CMK (cell line): ENCODE measurements around the gene BPIFA2.
"Not testable (repeated sequence)": the region's sequence is repeated elsewhere in the genome, so short reads cannot be mapped to it uniquely, and the experiment has no call there.

Experiments
- DNase-seq: peaks from one replicate; pipeline ENCODE4 v3.0.0-alpha.2; 2010; ENCODE audit warnings: low read depth

The BPIFA2 gene, protein sequence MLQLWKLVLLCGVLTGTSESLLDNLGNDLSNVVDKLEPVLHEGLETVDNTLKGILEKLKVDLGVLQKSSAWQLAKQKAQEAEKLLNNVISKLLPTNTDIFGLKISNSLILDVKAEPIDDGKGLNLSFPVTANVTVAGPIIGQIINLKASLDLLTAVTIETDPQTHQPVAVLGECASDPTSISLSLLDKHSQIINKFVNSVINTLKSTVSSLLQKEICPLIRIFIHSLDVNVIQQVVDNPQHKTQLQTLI

DNA sequence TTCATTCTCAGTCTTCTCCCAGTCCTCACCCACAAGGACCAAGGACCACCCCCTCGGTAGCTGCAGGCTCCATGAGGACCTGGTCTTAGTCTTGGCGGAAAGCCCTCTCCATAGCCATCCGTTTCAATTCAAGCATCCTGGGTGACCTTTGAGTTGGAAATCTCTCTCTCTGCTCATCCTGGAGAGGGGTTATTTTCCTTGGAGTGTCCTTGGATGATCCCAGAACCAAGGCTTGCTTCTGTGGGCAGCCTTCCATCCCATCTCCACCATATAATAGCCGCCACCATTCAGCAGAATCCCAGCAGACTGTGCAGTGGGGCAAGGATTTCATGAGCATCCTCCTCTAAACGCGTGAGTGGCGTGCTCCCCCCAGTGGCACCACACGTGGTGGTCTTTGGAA lies at the start of gene BPIFA2:
Gene BPIFA2 (plus strand): TSS at position 301 of the 400 bp plus-strand sequence. CDS start 987 bp downstream, outside the sequence.
- DNase-seq, result no peak

DNA sequence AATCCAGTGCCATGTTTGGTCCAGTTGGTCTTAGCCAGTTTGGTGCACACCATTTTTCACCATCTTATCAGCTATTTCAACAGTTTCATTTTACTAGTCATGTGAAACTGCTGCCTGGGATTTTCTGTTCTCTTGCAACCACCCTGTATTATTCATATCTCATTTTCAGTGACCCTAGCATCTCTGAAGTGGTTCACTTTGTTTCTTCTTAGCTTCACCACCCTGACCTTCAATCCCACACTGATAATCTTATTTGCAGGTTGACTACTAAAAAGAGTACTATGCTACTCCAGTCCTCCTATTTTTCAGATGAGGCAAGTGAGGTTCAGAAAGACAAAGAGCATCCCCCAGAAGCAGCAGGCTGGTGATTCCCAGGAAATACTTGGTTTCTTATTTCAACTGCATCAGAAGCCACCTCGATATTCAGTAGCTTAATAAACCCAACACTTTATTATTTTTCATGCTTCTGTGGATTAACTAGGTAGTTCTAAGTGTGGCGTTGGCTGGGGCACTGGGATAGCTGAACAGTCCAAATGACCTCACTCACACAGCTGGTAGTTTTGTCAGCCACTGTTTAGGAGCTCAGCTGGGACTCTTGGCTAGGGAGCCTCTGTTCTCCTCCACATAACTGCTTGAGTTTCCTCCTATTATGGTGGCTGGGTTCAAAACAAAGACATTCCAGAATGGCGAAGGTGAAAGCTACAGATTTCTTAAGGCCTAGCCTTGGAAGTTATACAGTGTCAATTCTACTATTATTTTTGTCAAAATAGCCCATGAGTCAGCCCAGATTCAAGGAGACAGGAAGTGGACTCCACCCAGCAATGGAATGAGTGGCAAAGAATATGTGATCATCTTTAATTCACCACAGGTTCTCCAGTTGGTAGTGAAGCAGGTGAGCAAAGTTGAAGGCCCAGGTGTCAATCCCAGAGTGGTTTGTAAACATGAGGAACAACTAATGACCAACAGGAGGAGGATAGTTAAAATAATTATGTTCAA lies 47.9 kb upstream of the BPIFA2 start:
- DNase-seq, result no peak

DNA sequence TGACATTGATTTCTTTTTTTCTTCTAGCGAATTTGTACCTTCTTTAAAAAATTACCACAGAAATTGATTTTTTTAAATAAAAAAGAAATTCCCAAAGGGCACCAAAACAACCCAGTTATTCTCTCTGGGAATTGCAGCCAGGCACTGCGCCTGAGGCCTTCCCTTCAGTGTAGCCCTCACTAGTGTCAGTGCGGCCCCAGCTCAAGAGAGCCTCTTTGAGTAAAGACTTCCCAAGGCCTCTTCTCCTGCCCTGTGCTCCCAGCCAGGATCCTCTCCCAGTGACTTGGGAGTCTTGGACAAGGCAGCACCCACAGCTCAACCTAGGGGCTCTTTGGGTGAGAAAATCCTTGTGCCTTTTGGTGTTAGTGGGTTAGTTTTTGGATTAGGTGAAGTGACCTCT lies 47.0 kb upstream of the BPIFA2 start:
- DNase-seq, result no peak

DNA sequence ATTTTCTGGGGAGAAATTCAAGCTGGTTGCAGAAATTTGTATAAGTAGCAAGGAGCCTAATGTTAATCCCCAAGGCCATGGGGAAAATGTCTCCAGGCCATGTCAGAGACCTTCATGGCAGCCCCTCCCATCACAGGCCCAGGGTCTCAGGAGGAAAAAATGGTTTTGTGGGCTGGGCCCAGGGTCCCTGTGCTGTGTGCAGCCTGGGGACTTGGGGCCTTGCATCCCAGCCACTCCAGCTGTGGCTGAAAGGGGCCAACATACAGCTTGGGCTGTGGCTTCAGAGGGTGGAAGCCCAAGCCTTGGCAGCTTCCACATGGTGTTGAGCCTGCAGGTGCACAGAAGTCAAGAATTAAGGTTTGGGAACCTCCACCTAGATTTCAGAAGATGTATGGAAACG lies 45.7 kb upstream of the BPIFA2 start:
- DNase-seq, result not testable (repeated sequence)

DNA sequence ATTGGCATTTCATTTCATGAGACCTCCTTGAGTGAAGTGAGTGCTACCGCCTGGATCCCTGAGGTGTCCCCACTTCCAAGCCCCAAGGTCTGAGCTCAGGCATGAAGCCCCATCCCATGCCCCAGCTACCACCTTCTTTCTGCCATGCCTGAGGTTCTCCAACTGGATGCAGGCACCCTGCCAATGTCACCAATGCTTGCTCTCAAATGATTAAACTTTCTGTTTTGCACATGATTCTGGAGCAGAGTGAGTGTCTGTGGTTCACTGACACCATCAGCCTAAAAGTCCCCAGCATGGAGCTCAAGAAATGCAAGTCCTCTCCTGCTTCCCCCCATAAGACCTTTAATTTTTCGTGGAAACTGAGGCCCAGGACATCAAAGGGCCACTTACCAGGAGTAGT lies 43.7 kb upstream of the BPIFA2 start:
- DNase-seq, result no peak

DNA sequence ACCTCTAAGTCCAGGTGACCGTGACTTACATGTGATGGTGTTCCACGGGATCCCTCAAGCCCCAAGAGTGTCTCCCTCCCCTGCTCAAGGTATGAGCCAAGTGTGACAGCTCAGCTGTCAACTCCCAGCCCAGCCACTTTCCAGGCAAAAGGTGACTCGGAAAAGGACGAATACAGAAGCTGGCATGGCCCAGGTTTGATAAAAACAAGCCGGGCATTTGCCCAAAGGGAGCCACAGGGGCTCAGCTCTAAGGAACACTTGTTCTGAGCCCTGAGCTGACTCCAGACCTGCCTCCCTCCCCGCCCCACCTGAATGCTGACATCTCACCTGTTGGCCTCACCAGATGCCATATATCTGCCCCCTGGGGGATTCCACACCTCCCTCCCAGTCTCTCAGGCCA lies 43.0 kb upstream of the BPIFA2 start:
- no peak for DNase-seq

DNA sequence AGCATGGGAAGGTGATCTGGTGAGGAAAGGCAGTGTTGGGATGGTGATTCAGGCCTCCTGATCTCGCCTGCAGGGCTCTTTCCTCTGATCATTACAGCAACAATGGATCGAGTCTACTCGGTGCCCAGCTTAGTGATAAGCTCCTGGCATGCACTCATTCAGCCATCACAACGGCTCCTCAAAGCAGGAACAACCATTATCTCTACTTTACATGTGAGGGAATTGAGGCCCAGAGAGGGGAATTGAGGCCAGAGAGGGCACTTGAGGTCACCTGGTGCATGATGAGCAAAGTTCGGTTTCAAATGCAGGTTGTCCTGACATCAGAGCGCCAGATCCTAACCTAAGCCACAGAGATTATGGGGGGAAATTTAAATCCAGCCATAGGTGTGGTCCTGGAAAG lies 42.0 kb upstream of the BPIFA2 start:
- DNase-seq, result no peak

DNA sequence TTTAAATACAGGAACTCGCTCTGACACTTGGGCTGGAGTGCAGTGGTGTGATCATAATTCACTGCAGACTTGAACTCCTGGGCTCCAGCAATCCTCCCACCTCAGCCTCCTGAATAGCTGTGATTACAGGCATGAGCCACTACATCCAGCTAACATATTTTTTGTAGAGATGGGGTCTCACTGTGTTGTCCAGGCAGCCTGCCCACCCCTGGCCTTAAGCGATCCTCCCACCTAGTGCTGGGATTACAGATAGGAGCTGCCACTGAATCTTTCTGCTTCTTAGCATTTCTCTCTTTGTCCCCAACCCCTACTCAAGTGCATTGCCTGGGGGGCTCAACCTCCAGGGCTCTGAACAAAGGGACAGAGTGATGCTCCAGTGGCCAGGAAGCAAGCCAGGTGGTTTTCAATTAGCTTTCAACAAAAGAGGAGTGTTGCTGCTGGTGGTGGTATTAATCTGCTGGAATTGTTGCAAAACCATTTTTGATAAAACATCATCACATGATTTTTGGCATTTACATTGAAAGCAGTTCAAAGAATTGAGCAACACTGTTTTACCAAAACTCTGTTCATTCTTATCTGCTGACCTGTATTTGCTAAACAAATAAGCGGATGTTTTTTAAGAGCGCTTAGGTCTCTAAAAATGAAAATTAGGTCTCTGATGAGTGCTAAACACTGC lies 40.4 kb upstream of the BPIFA2 start:
- DNase-seq, result no peak

DNA sequence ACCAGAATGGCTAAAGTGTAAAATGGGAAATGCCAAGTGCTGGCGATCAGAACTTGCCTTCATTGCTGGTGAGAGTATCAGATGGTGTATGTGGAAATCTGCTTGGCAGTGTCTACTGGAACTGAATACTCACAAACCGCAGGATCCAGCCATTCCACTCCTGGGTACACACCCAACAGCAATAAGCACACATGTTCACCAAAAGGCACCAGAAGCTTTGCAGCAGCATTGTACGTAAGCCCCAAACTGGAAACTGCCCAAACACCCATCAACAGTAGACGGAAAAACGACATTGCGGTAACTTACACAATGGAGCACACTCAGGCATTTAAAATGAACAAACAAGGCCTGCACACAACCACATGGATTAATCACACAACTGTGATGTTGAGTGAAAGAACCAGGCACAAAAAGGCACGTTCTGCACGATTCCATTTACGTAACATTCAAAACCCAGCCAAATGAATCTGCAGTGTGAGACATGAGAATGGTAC lies 37.3 kb upstream of the BPIFA2 start:
- no peak for DNase-seq

DNA sequence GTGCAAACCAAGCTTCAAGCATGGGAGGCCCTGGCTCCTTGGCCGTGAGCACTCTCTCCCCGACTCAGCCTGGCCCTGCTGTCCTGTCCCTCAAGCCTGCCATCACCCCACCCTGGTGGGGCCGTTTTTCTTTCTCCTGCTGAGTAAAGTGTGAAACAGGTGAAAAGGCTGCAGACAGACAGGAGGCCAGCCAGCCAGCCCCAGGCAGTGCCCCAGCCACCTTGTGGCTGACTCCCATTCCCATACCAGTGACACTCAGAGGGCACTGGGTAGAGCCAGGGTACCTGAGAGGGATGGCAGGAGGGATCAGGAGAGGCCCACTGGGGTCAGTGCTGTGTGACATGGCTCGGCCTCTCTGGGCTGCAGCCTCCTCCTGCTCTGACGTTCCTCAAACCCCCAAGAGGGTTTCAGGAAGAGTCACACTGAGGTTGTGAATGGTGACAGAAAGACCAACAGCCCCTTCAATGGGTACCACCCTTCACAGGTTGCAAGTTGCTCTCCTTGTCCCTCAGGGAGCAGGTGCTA lies 35.9 kb upstream of the BPIFA2 start:
- no peak for DNase-seq

DNA sequence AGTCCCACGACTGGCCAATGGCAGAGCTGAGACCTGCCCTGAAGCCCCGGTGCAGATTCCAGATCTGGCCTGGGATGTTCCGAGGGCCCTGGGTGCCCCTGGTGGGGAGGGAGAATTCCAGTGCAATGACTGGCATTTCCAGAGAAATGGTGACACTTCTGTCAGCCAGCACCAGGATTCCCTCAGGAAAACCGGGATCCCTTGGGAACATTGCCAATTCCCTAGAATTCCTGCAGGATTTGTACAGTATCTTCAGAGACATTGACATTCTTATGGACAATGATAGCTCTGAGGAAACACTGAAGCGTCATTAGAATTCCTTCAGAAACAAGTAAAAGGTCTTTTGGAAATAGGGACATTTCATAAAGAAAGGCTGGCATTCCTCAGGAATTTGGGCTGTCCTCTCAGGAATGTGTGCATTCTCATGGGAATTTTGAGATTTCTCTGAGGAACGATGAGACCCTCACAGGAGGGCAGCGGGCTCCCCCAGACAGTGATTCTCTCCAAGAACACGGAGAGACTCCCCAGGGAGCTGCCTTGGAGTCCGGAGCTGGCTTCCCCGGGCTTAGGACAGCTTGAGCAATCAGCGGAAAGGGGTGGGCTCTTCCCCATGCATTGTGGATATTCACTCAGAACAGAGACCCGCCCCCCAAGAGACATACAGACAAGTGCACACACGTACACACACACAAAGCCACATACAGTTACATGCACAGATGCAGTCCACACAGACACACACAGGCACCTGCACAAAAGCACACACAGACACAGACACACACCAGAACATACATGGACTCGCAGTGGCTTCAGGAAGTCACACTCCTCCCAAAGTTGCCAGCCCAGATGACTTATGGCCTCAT lies 35.2 kb upstream of the BPIFA2 start:
- DNase-seq, result no peak

DNA sequence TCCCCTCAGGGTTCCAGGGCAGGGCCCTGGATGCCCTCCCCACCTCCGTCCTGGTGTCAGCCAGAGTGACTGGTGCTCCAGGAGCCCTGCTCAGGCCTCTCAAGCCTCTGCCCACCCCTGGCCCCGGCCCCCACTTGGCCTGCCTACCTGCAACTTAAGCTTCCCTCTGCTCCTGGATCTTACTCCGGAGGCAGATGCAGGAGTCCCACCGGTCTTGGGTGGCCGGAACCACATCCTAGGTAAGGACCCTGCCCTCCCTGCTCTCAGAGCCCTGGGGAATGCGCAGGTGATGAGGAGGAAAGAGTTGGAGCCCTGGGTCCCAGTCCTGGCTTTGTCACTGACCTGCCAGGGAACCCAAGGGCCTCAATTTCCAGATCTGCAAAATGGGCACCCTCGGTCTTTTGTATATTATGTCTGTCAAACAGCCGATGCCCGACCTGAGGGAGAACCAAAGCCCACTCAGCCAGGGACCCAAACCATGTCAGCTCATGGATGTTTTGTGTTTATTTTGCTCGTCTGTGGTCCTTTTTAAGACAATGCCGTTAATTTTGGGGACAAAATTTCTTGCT lies 34.5 kb upstream of the BPIFA2 start:
- DNase-seq, result no peak

DNA sequence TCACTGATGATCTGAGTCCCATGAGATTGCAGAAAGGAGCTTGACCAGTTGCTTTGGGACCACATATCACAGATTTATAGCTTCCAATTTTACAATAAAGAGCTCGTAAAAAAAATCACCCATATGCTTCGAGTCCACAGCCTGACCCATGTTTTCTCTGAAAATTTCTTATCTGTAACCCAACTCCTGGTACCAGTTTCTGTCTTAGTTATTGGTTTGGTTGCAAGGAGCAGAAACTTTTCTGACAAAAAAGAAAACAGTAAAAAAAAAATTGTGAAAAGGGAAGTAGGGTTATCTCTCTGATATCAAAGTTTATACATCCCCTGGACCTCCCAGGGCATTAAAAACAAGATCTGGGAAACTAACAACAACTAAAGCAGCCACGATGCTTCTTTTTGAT lies 30.8 kb upstream of the BPIFA2 start:
- DNase-seq, result no peak

DNA sequence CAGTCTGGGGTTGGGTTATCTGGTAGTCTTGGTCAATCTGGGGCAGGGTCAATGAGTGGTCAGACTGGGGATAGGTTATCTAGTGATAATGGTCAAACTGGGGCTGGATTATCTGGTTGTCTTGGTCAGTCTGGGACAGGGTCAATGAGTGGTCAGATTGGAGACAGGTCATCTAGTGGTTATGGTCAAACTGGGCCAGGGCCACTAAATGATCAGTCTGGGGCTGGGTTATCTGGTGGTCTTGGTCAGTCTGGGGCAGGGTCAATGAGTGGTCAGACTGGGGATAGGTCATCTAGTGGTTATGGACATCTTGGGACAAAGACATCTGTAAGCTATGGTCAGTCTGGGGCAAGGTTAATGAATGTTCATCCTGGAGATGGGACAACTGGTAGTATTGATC lies 28.5 kb upstream of the BPIFA2 start:
- DNase-seq, result no peak

DNA sequence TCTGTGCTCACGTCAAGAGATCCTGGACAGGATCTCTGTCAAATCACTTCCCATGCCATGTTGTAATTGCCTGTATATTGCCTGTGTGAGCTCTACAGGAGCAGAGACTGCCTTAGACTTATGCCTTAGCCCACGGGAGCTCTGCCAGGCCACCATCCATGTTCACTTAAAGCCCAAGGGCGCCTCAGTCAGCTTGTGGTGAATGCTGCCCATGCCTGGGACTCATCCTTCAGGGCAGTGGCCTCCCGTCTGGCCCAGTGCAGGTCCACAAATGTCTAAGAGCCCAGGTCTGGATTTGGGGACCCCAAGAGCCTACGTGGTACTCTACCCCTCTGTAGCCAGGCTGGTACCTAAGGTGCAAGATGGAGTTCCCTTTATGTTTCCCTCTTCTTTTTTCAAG lies 22.4 kb upstream of the BPIFA2 start:
- no peak for DNase-seq

DNA sequence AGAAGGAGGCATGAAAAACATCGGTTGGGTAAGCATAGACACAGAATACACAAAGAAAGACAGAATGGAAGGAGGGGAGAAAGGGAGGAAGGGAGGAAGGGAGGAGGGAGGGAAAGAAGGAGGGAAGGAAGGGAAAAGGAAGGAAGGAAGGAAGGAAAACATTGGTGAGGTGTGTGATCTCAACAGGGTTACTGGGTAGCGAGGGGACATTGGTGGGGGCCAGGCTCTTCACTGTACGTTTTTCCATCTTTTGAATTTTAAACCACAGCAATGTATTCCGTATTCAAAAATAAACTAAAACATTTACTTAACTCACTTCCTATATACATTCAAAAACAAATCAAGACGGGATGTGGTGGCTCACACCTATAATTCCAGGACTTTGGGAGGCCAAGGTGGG lies 20.7 kb upstream of the BPIFA2 start:
- no peak for DNase-seq

DNA sequence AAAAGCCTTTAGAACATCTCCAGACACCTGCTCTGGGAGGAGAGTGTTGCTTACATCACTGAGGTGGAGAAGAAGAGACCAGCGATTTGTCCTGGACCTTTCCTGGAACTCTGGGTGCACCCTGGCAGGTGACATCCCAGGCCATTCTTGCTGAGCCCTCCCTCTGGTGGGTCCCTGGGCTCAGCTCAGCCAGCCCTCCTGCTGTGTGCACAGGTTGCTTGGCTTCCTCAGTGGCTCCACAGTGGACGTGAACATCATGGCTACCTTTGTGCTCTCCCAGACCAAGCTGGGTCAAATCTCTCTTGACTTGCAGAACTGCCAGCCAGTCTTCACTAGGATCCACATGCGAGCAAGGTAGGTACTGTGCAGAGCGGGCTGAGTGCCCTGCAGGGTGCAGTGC lies 19.9 kb upstream of the BPIFA2 start:
- no peak for DNase-seq

DNA sequence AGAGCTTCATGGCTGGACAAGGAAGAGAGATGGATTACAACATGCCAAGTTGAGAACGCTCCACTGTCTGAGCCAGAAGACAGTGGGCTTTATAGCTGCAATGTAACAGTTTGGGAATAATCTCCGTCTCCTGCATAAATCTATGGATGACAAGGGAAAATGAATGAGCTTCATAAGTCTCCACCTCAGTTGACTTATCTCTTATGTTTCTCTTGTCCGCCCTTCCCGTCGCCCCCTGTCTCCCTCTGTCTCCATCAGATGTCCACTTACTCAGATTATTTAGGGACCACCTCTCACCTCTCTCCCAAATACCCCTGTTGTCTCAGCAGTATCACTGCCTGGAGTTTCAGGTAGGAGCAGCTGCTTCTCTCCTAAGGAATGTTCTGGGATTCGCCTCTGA lies 13.7 kb upstream of the BPIFA2 start:
- no peak for DNase-seq

DNA sequence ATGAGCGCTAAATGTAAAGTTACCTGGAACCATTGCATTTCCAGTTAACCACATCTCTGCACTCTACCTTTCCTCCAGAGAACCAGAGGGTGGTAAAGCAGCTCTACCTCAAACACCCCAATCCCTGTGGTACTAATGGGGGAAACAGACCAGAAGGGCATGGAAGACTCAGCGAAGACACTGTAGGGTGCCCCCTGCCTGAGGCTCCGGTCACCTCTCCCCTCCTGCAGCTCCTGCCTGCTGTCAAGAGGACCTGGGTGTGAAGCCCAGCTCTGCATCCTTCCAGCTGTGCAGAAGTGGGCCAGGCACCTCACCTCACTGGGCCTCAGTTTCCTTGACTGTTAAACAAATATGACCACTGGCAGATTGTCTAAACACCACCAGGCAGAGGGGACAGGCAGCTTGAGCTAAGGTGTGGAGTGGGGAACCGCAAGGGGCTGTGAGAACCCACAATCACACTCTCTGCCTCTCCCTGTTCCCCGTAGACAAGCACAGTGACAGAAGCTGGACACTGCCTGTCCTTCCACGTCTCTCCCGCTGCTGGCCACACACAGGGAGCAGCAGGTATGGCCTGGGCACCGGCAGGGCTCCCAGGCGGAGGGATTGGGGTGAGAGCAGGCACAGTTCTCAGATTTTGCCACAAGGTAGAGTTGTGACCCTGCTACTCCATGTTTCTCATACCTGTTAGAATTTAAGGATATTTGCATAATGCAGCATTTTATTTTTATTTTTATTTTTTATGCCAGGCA lies 9.1 kb upstream of the BPIFA2 start:
- DNase-seq, result no peak

DNA sequence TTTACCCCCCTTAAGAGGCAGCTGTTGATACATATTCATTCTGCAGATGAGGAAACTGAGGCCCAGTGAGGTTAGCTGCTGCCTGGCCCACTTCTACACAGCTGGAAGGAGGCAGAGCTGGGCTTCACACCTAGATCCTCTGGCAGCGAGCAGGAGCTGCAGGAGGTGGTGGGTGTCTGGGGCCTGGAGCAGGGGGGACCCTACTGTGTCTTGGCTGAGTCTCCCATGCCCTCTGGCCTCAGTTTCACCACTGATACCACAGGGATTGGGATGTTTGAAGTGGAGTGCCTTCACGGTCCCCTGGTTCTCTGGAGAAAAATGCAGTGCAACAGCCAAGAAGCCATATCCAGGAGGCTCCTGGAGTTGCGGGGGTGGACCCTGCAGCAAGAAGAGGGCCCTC lies 8.2 kb upstream of the BPIFA2 start:
- DNase-seq, result no peak
